Liver (tissue), 9 donors: ENCODE data around the gene LMLN. TPM values are rescaled to one million over a fixed set of nuclear protein-coding genes. Genes with fewer than 3 reads are reported as not detected.

Experiments used
- DNase-seq: peaks from one replicate; pipeline ENCODE4 v3.0.0-alpha.2; 2017; ENCODE audit warnings: low spot score
- H3K27ac ChIP-seq, 2 donors: one replicate each; pipeline ENCODE4 v1.7.0; 2013; ENCODE audit warnings: inconsistent platforms in 2 of 2, low read length in 2 of 2, control low read depth in 1 of 2, low read depth in 1 of 2, mild to moderate bottlenecking in 1 of 2
- H3K27me3 ChIP-seq, 4 donors: one replicate each; pipeline versions ENCODE4 v1.6.1 to v1.7.0; 2013; ENCODE audit warnings: low read length in 3 of 4, inconsistent platforms in 1 of 4, mild to moderate bottlenecking in 1 of 4, moderate library complexity in 1 of 4; ENCODE audit not compliant: control insufficient read depth in 4 of 4, insufficient read depth in 4 of 4
- H3K36me3 ChIP-seq, 4 donors: one replicate each; pipeline versions ENCODE4 v1.6.1 to v1.7.0; 2013; ENCODE audit warnings: low read length in 3 of 4, mild to moderate bottlenecking in 3 of 4, low read depth in 1 of 4, moderate library complexity in 1 of 4; ENCODE audit not compliant: control insufficient read depth in 4 of 4, insufficient read depth in 3 of 4
- H3K4me1 ChIP-seq, 4 donors: one replicate each; pipeline versions ENCODE4 v1.6.1 to v1.7.0; 2013; ENCODE audit warnings: low read length in 3 of 4, mild to moderate bottlenecking in 3 of 4, moderate library complexity in 1 of 4; ENCODE audit not compliant: control insufficient read depth in 4 of 4, insufficient read depth in 4 of 4
- H3K4me3 ChIP-seq, 3 donors: one replicate each; pipeline versions ENCODE4 v1.6.1 to v1.7.0; 2013; ENCODE audit warnings: low read length in 3 of 3, control low read depth in 1 of 3, low read depth in 1 of 3, mild to moderate bottlenecking in 1 of 3
- H3K9ac ChIP-seq, 2 donors: one replicate each; pipeline ENCODE4 v1.7.0; 2013; ENCODE audit warnings: low read length in 2 of 2, mild to moderate bottlenecking in 2 of 2, moderate library complexity in 2 of 2, control low read depth in 1 of 2, low read depth in 1 of 2
- H3K9me3 ChIP-seq, 4 donors: one replicate each; pipeline versions ENCODE4 v1.6.1 to v1.7.0; 2013; ENCODE audit warnings: low read length in 3 of 4; ENCODE audit not compliant: control insufficient read depth in 4 of 4
- EGR1 ChIP-seq, 2 donors: IDR thresholded peaks; 2 replicates each; pipeline ENCODE4 v1.6.1; 2016 to 2018; ENCODE audit warnings: antibody characterized with exemption in 2 of 2, low read depth in 2 of 2
- FOXA1 ChIP-seq: IDR thresholded peaks from 2 replicates; pipeline ENCODE4 v1.6.1; 2016; ENCODE audit warnings: antibody characterized with exemption
- FOXA2 ChIP-seq: IDR thresholded peaks from 2 replicates; pipeline ENCODE4 v1.6.1; 2016; ENCODE audit warnings: antibody characterized with exemption
- GABPA ChIP-seq, 2 donors: IDR thresholded peaks in 1 of 2; conservative IDR thresholded peaks in 1 of 2; 2 replicates each; pipeline ENCODE4 v1.6.1; 2016; ENCODE audit warnings: antibody characterized with exemption in 2 of 2, mild to moderate bottlenecking in 1 of 2, moderate library complexity in 1 of 2
- HNF4A ChIP-seq, 2 donors: conservative IDR thresholded peaks; 2 replicates each; pipeline ENCODE4 v1.6.1; 2016; ENCODE audit warnings: antibody characterized with exemption in 2 of 2, mild to moderate bottlenecking in 2 of 2
- HNF4G ChIP-seq: IDR thresholded peaks from 2 replicates; pipeline ENCODE4 v1.6.1; 2016; ENCODE audit warnings: antibody characterized with exemption
- NR2F2 ChIP-seq: IDR thresholded peaks from 2 replicates; pipeline ENCODE4 v1.6.1; 2016; ENCODE audit warnings: antibody characterized with exemption
- RAD21 ChIP-seq, 2 donors: IDR thresholded peaks; 2 replicates each; pipeline ENCODE4 v1.6.1; 2016; ENCODE audit warnings: antibody characterized with exemption in 2 of 2, mild to moderate bottlenecking in 2 of 2
- RXRA ChIP-seq, 2 donors: IDR thresholded peaks; 2 replicates each; pipeline ENCODE4 v1.6.1; 2017 to 2018; ENCODE audit warnings: antibody characterized with exemption in 2 of 2, mild to moderate bottlenecking in 1 of 2
- SP1 ChIP-seq: IDR thresholded peaks from 2 replicates; pipeline ENCODE4 v1.6.1; 2018; ENCODE audit warnings: antibody characterized with exemption, mild to moderate bottlenecking
- TAF1 ChIP-seq: conservative IDR thresholded peaks from 2 replicates; pipeline ENCODE4 v1.6.1; 2016; ENCODE audit warnings: antibody characterized with exemption, mild to moderate bottlenecking
- YY1 ChIP-seq: IDR thresholded peaks from 2 replicates; pipeline ENCODE4 v1.6.1; 2016; ENCODE audit warnings: antibody characterized with exemption, mild to moderate bottlenecking
- WGBS: extraction: QIAGEN DNeasy Blood & Tissue Kit; methylation state at CpG from one replicate; pipeline ENCODE4 v1.1.7; 2013; 5-methylcytosine and 5-hydroxymethylcytosine counted together
- polyA plus RNA-seq, 2 donors: library from polyadenylated mRNA; stranded (reverse) in 1 of 2; unstranded in 1 of 2; fragments of 200-250 nt in 1 of 2; fragments of >200 nt in 1 of 2; fragmentation: Nextera tagmentation in 1 of 2; extraction: Ambion mirVana in 1 of 2; gene quantifications; one replicate each; pipeline versions ENCODE4 v1.2.1 to v1.2.3, GENCODE V29; 2013 to 2015
- total RNA-seq, 2 donors: library from RNA; depleted of rRNA; stranded (reverse); fragments of >200 nt; gene quantifications; one replicate each; pipeline ENCODE4 v1.2.3, GENCODE V29; 2014
- TF ChIP-seq, protein P1 (sequence below): IDR thresholded peaks from 2 replicates; pipeline ENCODE4 v1.6.1; 2016; ENCODE audit warnings: antibody characterized with exemption
- TF ChIP-seq, protein P2 (sequence below): IDR thresholded peaks from 2 replicates; pipeline ENCODE4 v1.6.1; 2016; ENCODE audit warnings: antibody characterized with exemption, mild to moderate bottlenecking
- TF ChIP-seq, protein P3 (sequence below): IDR thresholded peaks from 2 replicates; pipeline ENCODE4 v1.6.1; 2016; ENCODE audit warnings: antibody characterized with exemption
- TF ChIP-seq, protein P4 (sequence below): fragments of 150-350 bp; IDR thresholded peaks from 2 replicates; pipeline ENCODE4 v1.5.1; 2017; ENCODE audit warnings: improper control_type of control experiment, low read depth, low read length; ENCODE audit not compliant: missing input control
- donor health status: healthy.
- donor health status: healthy.
- donor health status: healthy.
- donor health status: healthy.
- donor health status: healthy.

LMLN gene
- total and polyA plus RNA-seq, 4 donors = 0.90 to 3.2 (median 1.8) TPM

DNA sequence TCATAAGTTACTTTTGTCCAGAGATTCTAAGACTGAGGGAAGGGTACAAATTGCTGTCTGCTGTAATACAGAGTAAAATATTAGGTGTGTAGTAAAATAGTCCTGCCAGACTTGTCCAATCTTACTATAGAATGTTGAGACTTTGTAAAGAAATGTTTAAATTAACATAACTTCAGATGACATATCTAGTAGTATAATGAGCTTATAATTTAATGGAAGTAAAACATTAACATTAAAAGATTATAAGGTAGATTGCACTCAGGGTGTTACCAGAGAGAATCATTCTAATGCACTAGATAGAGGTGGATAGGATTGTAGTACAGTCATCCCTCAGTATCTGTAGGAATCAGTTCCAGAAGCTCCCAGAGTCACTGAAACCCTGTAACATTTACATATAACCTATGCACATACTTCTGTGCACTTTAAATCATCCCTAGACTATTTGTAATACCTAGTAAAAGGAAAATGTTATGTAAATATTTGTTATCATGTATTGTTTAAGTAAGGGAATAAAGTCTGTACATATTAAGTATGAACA, 130.8 kb downstream of the LMLN start:
- DNase-seq = no peak
- Histone ChIP-seq H3K9me3 (no peaks in the 10 kb centered on the region), H3K9ac (no peak overlapping the region), H3K27me3 (peaks cover 0 to 10% (median 2%) of the 10 kb centered on the region in 4 donors), H3K4me3 (no peak overlapping the region), H3K36me3 (no peaks in the 10 kb centered on the region), H3K27ac (no peak overlapping the region), H3K4me1 (no peaks in the 10 kb centered on the region)
- TF ChIP-seq RXRA (IDR thresholded peaks at IDR 0.05) = no peak
- TF ChIP-seq, protein P1, sequence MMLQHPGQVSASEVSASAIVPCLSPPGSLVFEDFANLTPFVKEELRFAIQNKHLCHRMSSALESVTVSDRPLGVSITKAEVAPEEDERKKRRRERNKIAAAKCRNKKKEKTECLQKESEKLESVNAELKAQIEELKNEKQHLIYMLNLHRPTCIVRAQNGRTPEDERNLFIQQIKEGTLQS = no peak
- TF ChIP-seq TAF1 = no peak
- no peak for TF ChIP-seq RAD21 (IDR thresholded peaks at IDR 0.05)
- TF ChIP-seq, protein P2, sequence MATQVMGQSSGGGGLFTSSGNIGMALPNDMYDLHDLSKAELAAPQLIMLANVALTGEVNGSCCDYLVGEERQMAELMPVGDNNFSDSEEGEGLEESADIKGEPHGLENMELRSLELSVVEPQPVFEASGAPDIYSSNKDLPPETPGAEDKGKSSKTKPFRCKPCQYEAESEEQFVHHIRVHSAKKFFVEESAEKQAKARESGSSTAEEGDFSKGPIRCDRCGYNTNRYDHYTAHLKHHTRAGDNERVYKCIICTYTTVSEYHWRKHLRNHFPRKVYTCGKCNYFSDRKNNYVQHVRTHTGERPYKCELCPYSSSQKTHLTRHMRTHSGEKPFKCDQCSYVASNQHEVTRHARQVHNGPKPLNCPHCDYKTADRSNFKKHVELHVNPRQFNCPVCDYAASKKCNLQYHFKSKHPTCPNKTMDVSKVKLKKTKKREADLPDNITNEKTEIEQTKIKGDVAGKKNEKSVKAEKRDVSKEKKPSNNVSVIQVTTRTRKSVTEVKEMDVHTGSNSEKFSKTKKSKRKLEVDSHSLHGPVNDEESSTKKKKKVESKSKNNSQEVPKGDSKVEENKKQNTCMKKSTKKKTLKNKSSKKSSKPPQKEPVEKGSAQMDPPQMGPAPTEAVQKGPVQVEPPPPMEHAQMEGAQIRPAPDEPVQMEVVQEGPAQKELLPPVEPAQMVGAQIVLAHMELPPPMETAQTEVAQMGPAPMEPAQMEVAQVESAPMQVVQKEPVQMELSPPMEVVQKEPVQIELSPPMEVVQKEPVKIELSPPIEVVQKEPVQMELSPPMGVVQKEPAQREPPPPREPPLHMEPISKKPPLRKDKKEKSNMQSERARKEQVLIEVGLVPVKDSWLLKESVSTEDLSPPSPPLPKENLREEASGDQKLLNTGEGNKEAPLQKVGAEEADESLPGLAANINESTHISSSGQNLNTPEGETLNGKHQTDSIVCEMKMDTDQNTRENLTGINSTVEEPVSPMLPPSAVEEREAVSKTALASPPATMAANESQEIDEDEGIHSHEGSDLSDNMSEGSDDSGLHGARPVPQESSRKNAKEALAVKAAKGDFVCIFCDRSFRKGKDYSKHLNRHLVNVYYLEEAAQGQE = no peak

DNA sequence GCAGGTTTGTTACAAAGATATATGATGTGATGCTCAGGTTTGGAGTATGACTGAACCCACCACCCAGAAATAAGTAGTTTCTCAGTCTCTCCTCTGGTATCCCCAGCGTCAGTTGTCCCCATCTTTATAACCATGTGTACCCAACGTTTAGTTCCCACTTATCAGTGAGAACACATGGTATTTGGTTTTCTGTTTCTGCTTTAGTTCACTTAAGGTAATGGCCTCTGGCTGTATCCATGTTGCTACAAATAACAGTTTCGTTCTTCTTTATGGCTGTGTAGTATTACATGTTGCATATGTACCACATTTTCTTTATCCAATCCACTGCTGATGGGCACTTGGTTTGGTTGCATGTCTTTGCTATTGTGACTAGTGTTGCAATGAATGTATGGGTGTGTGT, 132.3 kb downstream of the LMLN start:
- H3K4me1 ChIP-seq = no peaks in the 10 kb centered on the region

DNA sequence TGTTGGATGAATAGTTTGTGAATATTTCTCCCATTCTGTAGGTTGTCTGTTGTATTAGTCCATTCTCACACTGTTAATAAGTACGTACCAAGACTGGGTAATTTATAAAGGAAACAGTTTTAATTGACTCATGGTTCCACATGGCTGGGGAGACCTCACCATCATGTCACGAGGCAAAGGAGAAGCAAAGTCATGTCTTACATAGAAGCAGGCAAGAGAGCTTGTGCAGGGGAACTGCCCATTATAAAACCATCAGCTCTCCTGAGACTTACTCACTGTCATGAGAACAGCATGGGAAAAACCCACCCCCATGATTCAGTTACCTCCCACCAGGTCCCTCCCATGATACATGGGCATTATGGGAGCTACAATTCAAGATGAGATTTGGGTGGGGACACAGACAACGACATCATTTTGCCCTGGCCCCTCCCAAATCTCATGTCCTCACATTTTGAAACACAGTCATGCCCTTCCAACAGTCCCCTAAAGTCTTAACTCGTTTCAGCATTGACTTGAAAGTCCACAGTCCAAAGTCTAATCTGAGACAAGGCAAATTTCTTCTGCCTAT, 133.2 kb downstream of the LMLN start:
- DNase-seq = no peak
- Histone ChIP-seq H3K36me3 (no peaks in the 10 kb centered on the region), H3K27me3 (peaks cover 0 to 4% (median 0%) of the 10 kb centered on the region in 4 donors), H3K4me3 (no peak overlapping the region), H3K9ac (no peak overlapping the region), H3K4me1 (no peaks in the 10 kb centered on the region), H3K9me3 (no peaks in the 10 kb centered on the region), H3K27ac (no peak overlapping the region)
- 61% methylated on average over 4 of the region's 4 CpGs for WGBS
- TF ChIP-seq, protein P2 = no peak
- TF ChIP-seq YY1 (no peak), EGR1 (IDR thresholded peaks at IDR 0.05; ENCODE audit: low read depth in 2 of 2) (no peak), HNF4G (no peak), TAF1 (no peak), GABPA (IDR thresholded peaks at IDR 0.05 in 1 of 2, conservative IDR thresholded peaks at IDR 0.05 in 1 of 2) (no peak), FOXA1 (no peak), FOXA2 (no peak), RXRA (IDR thresholded peaks at IDR 0.05) (no peak), HNF4A (conservative IDR thresholded peaks at IDR 0.05) (no peak), SP1 (no peak), RAD21 (IDR thresholded peaks at IDR 0.05) (no peak)
- TF ChIP-seq, protein P1 = no peak
- TF ChIP-seq, protein P3, sequence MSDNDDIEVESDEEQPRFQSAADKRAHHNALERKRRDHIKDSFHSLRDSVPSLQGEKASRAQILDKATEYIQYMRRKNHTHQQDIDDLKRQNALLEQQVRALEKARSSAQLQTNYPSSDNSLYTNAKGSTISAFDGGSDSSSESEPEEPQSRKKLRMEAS = no peak
- TF ChIP-seq, protein P4, sequence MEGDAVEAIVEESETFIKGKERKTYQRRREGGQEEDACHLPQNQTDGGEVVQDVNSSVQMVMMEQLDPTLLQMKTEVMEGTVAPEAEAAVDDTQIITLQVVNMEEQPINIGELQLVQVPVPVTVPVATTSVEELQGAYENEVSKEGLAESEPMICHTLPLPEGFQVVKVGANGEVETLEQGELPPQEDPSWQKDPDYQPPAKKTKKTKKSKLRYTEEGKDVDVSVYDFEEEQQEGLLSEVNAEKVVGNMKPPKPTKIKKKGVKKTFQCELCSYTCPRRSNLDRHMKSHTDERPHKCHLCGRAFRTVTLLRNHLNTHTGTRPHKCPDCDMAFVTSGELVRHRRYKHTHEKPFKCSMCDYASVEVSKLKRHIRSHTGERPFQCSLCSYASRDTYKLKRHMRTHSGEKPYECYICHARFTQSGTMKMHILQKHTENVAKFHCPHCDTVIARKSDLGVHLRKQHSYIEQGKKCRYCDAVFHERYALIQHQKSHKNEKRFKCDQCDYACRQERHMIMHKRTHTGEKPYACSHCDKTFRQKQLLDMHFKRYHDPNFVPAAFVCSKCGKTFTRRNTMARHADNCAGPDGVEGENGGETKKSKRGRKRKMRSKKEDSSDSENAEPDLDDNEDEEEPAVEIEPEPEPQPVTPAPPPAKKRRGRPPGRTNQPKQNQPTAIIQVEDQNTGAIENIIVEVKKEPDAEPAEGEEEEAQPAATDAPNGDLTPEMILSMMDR = no peak

More for the DNA sequence above, 132.3 kb downstream of the LMLN start:
- Histone ChIP-seq H3K36me3 (no peaks in the 10 kb centered on the region), H3K27ac (no peak overlapping the region), H3K9ac (no peak overlapping the region), H3K4me3 (no peak overlapping the region), H3K27me3 (peaks cover 0 to 4% (median 0%) of the 10 kb centered on the region in 4 donors), H3K9me3 (no peaks in the 10 kb centered on the region)
- 54% methylated on average over 3 of the region's 3 CpGs for WGBS
- DNase-seq = no peak
- TF ChIP-seq NR2F2 = no peak
- TF ChIP-seq EGR1 (IDR thresholded peaks at IDR 0.05; ENCODE audit: low read depth in 2 of 2) = no peak
- TF ChIP-seq, protein P3 = no peak
- TF ChIP-seq FOXA2 = no peak
